Thoracic aorta (tissue), 2 donors: ENCODE data around the gene PLTP. TPM values are rescaled to one million over a fixed set of nuclear protein-coding genes. Genes with fewer than 3 reads are reported as not detected.

Experiments used
- ATAC-seq: fragments of 150-250 bp; one replicate; pipeline ENCODE4 v1.8.0; 2017; ENCODE audit warnings: low read depth; ENCODE audit not compliant: insufficient number of reproducible peaks, low FRiP score
- DNase-seq: peaks from one replicate; pipeline ENCODE4 v3.0.0-alpha.2; 2020; ENCODE audit warnings: low spot score
- H3K27ac ChIP-seq, 2 donors: fragments of 200-600 bp; sonication (generic); 1 replicate in 1 of 2; 2 replicates in 1 of 2; pipeline ENCODE4 v1.5.1; 2016; ENCODE audit warnings: mild to moderate bottlenecking in 2 of 2, moderate library complexity in 2 of 2
- H3K27me3 ChIP-seq: fragments of 200-600 bp; sonication (generic); replicated peaks from 2 replicates; pipeline ENCODE4 v1.6.0; 2016; ENCODE audit warnings: mild to moderate bottlenecking; ENCODE audit not compliant: insufficient read depth
- H3K36me3 ChIP-seq: fragments of 200-600 bp; sonication (generic); one replicate; pipeline ENCODE4 v1.5.1; 2016
- H3K4me1 ChIP-seq, 2 donors: fragments of 200-600 bp; sonication (generic); 1 replicate in 1 of 2; 2 replicates in 1 of 2; pipeline versions ENCODE4 v1.5.1 to v1.6.0; 2016; ENCODE audit warnings: low read depth in 2 of 2, mild to moderate bottlenecking in 1 of 2; ENCODE audit not compliant: control insufficient read depth in 1 of 2
- H3K4me3 ChIP-seq: fragments of 200-600 bp; sonication (generic); 2 replicates; pipeline ENCODE4 v1.5.1; 2016; ENCODE audit warnings: mild to moderate bottlenecking
- H3K9me3 ChIP-seq: fragments of 200-600 bp; sonication (generic); 2 replicates; pipeline ENCODE4 v1.5.1; 2016
- total RNA-seq, 2 donors: library from RNA; depleted of rRNA; stranded (reverse); fragments of >200 nt; gene quantifications; one replicate each; pipeline versions ENCODE4 v1.1.0 to v1.2.3, GENCODE V29; 2016
- TF ChIP-seq, protein P1 (sequence below): fragments of 200-600 bp; sonication (generic); IDR thresholded peaks from one replicate; pipeline ENCODE4 v1.5.1; 2019; ENCODE audit warnings: antibody characterized with exemption

PLTP gene
- total RNA-seq, 2 donors from 2014 or later, result 182 to 637 TPM

DNA sequence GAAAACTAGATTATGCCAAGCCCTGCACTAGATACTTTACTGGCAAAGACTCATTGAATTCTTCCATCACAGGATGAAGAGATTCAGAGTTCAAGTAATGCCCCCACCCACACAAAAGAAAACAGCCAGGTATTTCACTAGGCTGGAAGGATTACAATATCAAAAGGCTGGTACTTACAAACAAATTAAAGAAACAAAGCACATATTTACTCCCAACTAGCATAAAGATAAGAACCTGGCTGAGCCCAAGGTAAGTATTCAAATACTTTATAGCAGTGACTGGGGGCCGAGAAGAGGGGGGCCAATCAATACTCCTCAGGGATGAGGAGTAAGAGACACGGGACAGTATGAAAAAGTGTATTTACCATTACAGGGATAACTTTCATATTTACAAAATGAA is 58.5 kb downstream of the PLTP start:
- DNase-seq, result no peak
- Histone ChIP-seq H3K9me3 (no peaks in the 10 kb centered on the region), H3K36me3 (peaks cover 8% of the 10 kb centered on the region), H3K27ac (no peak overlapping the region), H3K4me3 (no peak overlapping the region), H3K27me3 (no peaks in the 10 kb centered on the region), H3K4me1 (peaks cover 28 to 39% of the 10 kb centered on the region in 2 donors)
- no peak for ATAC-seq
- TF ChIP-seq, protein P1, sequence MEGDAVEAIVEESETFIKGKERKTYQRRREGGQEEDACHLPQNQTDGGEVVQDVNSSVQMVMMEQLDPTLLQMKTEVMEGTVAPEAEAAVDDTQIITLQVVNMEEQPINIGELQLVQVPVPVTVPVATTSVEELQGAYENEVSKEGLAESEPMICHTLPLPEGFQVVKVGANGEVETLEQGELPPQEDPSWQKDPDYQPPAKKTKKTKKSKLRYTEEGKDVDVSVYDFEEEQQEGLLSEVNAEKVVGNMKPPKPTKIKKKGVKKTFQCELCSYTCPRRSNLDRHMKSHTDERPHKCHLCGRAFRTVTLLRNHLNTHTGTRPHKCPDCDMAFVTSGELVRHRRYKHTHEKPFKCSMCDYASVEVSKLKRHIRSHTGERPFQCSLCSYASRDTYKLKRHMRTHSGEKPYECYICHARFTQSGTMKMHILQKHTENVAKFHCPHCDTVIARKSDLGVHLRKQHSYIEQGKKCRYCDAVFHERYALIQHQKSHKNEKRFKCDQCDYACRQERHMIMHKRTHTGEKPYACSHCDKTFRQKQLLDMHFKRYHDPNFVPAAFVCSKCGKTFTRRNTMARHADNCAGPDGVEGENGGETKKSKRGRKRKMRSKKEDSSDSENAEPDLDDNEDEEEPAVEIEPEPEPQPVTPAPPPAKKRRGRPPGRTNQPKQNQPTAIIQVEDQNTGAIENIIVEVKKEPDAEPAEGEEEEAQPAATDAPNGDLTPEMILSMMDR, result no peak

DNA sequence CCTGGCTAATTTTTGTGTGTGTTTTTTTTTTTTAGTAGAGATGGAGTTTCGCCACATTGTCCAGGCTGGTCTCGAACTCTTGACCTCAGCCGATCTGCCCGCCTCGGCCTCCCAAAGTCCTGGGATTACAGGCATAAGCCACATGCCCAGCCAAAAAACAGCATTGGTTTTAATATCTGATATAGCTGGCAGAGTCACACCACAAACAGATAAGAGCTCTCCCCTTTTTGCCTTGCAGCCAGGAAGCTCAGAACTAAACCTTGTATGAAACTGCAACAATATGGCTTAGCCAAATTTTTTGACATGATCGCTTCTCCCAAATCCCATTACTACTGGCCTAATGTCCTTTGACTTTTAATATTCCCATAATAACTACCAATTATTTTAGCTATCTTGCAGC is 59.6 kb downstream of the PLTP start:
- Histone ChIP-seq H3K4me1 (peaks cover 23 to 33% of the 10 kb centered on the region in 2 donors), H3K36me3 (peaks cover 14% of the 10 kb centered on the region), H3K9me3 (no peaks in the 10 kb centered on the region), H3K27ac (no peak overlapping the region), H3K4me3 (no peak overlapping the region), H3K27me3 (no peaks in the 10 kb centered on the region)
- ATAC-seq (no peak), DNase-seq (no peak)
- TF ChIP-seq, protein P1, result no peak

DNA sequence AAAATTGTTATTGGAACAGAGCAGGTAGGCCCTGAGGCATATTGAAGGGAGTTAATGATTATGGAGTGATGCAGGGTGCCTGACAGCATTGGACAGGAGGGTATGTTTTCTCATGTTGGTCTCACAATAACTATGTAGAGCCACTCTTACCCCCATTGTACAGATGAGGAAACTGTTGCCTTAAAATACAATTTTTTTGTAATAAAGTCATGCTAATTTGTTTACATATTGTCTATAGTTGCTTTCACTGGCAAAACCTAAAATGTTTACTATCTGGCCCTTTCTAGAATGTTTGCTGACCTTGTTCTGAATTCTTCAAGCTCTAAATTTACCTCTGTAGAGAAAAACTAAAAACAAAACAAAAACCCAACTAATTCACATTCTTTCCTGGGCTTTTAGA is 60.5 kb downstream of the PLTP start:
- no peaks in the 10 kb centered on the region for H3K9me3 ChIP-seq
- H3K27ac ChIP-seq, result no peak overlapping the region
- no peak for DNase-seq
- H3K36me3 ChIP-seq, result peaks cover 18% of the 10 kb centered on the region
- TF ChIP-seq, protein P1, result no peak
- H3K4me3 ChIP-seq, result no peak overlapping the region
- no peak for ATAC-seq
- peaks cover 20 to 31% of the 10 kb centered on the region in 2 donors for H3K4me1 ChIP-seq
- H3K27me3 ChIP-seq, result no peaks in the 10 kb centered on the region

GRCh38 chr20:45850926-45851325 is 61.0 kb downstream of the PLTP start:
- Histone ChIP-seq H3K4me3 (no peak overlapping the region), H3K27ac (no peak overlapping the region), H3K9me3 (no peaks in the 10 kb centered on the region), H3K36me3 (peaks cover 21% of the 10 kb centered on the region), H3K4me1 (peaks cover 15 to 25% of the 10 kb centered on the region in 2 donors), H3K27me3 (no peaks in the 10 kb centered on the region)
- ATAC-seq (no peak), DNase-seq (no peak)
- TF ChIP-seq, protein P1, result no peak

DNA sequence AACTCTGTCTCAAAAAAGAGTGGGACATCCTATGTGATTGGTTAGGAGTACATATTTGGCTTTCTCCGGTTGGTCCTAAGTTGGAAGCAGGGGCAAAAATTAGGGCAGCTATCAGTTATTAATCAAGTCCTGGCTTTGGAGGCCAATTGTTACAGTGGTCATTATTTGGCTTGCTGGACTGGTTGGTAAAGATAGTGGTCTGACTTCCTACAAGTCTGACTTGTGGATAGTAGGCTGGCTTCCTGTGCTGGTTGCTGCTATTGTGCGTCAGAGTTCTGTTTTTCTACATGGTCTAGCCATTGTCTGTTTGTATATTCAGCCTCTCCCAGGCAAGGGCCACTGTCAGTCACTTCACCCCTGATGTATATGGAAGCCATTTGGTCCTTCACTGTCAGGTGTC is 61.7 kb downstream of the PLTP start:
- Histone ChIP-seq H3K4me1 (peaks cover 8 to 18% of the 10 kb centered on the region in 2 donors), H3K4me3 (no peak overlapping the region), H3K27me3 (no peaks in the 10 kb centered on the region), H3K9me3 (no peaks in the 10 kb centered on the region), H3K27ac (no peak overlapping the region), H3K36me3 (peaks cover 21% of the 10 kb centered on the region)
- no peak for DNase-seq
- ATAC-seq, result no peak
- TF ChIP-seq, protein P1, result no peak
